ENCODE measurements around the gene LPP.

- TF ChIP-seq POLR2A (IDR thresholded peaks at IDR 0.05) (no peak), CTCF (IDR thresholded peaks at IDR 0.05) (no peak), EP300 (IDR thresholded peaks at IDR 0.05) (no peak)
Observed at GRCh38 chr3:188834349-188834748, 680.4 kb downstream of the LPP start.

All from ovary (tissue), 3 donors.